Sigmoid colon (tissue), 7 donors: Measurements from ENCODE around the gene COL23A1. TPM values are rescaled to one million over a fixed set of nuclear protein-coding genes. Genes with fewer than 3 reads are reported as not detected.

ENCODE experiments used
- DNase-seq: peaks from one replicate; pipeline ENCODE4 v3.0.0-alpha.2; 2019
- H3K27ac ChIP-seq, 4 donors: fragments of 200-600 bp; sonication (generic); one replicate each; pipeline ENCODE4 v1.5.1; 2016 to 2019; ENCODE audit warnings: mild to moderate bottlenecking in 1 of 4
- H3K27me3 ChIP-seq, 3 donors: fragments of 200-600 bp; sonication (generic); one replicate each; pipeline ENCODE4 v1.5.1; 2019; ENCODE audit warnings: mild to moderate bottlenecking in 1 of 3
- H3K36me3 ChIP-seq, 4 donors: fragments of 200-600 bp; sonication (generic); one replicate each; pipeline ENCODE4 v1.5.1; 2016 to 2019
- H3K4me1 ChIP-seq, 4 donors: fragments of 200-600 bp; sonication (generic); one replicate each; pipeline ENCODE4 v1.5.1; 2017 to 2019
- H3K4me3 ChIP-seq, 4 donors: fragments of 200-600 bp; sonication (generic); one replicate each; pipeline ENCODE4 v1.5.1; 2017 to 2019; ENCODE audit warnings: mild to moderate bottlenecking in 2 of 4, moderate library complexity in 1 of 4
- H3K9me3 ChIP-seq, 4 donors: fragments of 200-600 bp in 3 of 4; sonication (generic) in 3 of 4; one replicate each; pipeline versions ENCODE4 v1.5.1 to v1.6.1; 2013 to 2019
- CTCF ChIP-seq, 4 experiments: fragments of 450-650 bp in 3 of 4; fragments of 200-600 bp in 1 of 4; IDR thresholded peaks; one replicate each; pipeline ENCODE4 v1.5.1; 2016 to 2019; ENCODE audit warnings: antibody characterized with exemption in 4 of 4, mild to moderate bottlenecking in 3 of 4, moderate library complexity in 2 of 4
- EP300 ChIP-seq, 4 donors: sonication (generic); formaldehyde crosslinking; IDR thresholded peaks; one replicate each; pipeline ENCODE4 v1.6.1; 2017; ENCODE audit warnings: antibody characterized with exemption in 4 of 4
- POLR2A ChIP-seq, 2 donors: fragments of 450-650 bp; IDR thresholded peaks; one replicate each; pipeline ENCODE4 v1.6.1; 2016; ENCODE audit warnings: antibody characterized with exemption in 2 of 2, mild to moderate bottlenecking in 2 of 2, moderate library complexity in 2 of 2
- POLR2AphosphoS5 ChIP-seq, 4 donors: sonication (generic); formaldehyde crosslinking; IDR thresholded peaks; one replicate each; pipeline ENCODE4 v1.6.1; 2017; ENCODE audit warnings: antibody characterized with exemption in 4 of 4
- WGBS, 2 donors: extraction: QIAGEN DNeasy Blood & Tissue Kit; methylation state at CpG; one replicate each; pipeline ENCODE4 v1.1.7; 2013; 5-methylcytosine and 5-hydroxymethylcytosine counted together
- intact Hi-C: fragments of 100-400 bp; cut with DNase I; formaldehyde crosslinking; loops from one replicate; pipeline ENCODE4 v1.15.1; 2023
- polyA plus RNA-seq, 3 donors: library from polyadenylated mRNA; stranded (reverse); fragments of 200-250 nt; gene quantifications; one replicate each; pipeline ENCODE4 v1.2.3, GENCODE V29; 2013
- total RNA-seq, 4 donors: library from RNA; depleted of rRNA; stranded (reverse); fragments of >200 nt; gene quantifications; one replicate each; pipeline ENCODE4 v1.1.0, GENCODE V29; 2016
- donor health status: healthy with polysubstance abuse.
- donor health status: Bipolar disorder and iron deficiency.
- donor health status: healthy.

The COL23A1 gene
- total and polyA plus RNA-seq, 7 donors = 0.28 to 1.2 (median 0.57) TPM; not detected in 1

GRCh38 chr5:178427576-178428197 is 162.5 kb downstream of the COL23A1 start:
- DNase-seq = no peak
- intact Hi-C loops = no loop called here
- Histone ChIP-seq H3K4me3 (no peak overlapping the region), H3K9me3 (no peaks in the 10 kb centered on the region), H3K27ac (no peak overlapping the region), H3K4me1 (no peaks in the 10 kb centered on the region), H3K27me3 (no peaks in the 10 kb centered on the region), H3K36me3 (no peaks in the 10 kb centered on the region)
- TF ChIP-seq POLR2AphosphoS5 (IDR thresholded peaks at IDR 0.05) (no peak), POLR2A (IDR thresholded peaks at IDR 0.05) (no peak), CTCF (IDR thresholded peaks at IDR 0.05) (no peak), EP300 (IDR thresholded peaks at IDR 0.05) (no peak)
- WGBS, 2 donors = 73 to 81% methylated on average over 4 of the region's 4 CpGs

- Histone ChIP-seq H3K36me3 (no peaks in the 10 kb centered on the region), H3K4me1 (no peaks in the 10 kb centered on the region), H3K4me3 (no peak overlapping the region), H3K27me3 (no peaks in the 10 kb centered on the region), H3K27ac (no peak overlapping the region), H3K9me3 (no peaks in the 10 kb centered on the region)
- DNase-seq = no peak
- 76 to 83% methylated on average over 26 of the region's 26 CpGs for WGBS, 2 donors
- TF ChIP-seq EP300 (IDR thresholded peaks at IDR 0.05) (no peak), CTCF (IDR thresholded peaks at IDR 0.05) (no peak), POLR2AphosphoS5 (IDR thresholded peaks at IDR 0.05) (no peak), POLR2A (IDR thresholded peaks at IDR 0.05) (no peak)
- intact Hi-C loops = no loop called here
These were observed 163.7 kb downstream of the COL23A1 start for GRCh38 chr5:178426326-178427130.

- no peak overlapping the region for H3K27ac ChIP-seq
- intact Hi-C loops = no loop called here
- no peak for TF ChIP-seq CTCF (IDR thresholded peaks at IDR 0.05)
- no peak for TF ChIP-seq EP300 (IDR thresholded peaks at IDR 0.05)
- no peak for TF ChIP-seq POLR2A (IDR thresholded peaks at IDR 0.05)
- TF ChIP-seq POLR2AphosphoS5 (IDR thresholded peaks at IDR 0.05) = no peak
- H3K4me3 ChIP-seq = no peak overlapping the region
- peaks cover 0 to 4% (median 0%) of the 10 kb centered on the region in 3 donors for H3K27me3 ChIP-seq
- WGBS, 2 donors = 87 to 92% methylated on average over 12 of the region's 12 CpGs
- H3K36me3 ChIP-seq = no peaks in the 10 kb centered on the region
- DNase-seq = no peak
- H3K4me1 ChIP-seq = no peaks in the 10 kb centered on the region
- no peaks in the 10 kb centered on the region for H3K9me3 ChIP-seq
These were observed 164.5 kb downstream of the COL23A1 start for GRCh38 chr5:178425621-178426068.

- no peak for TF ChIP-seq POLR2A (IDR thresholded peaks at IDR 0.05)
- TF ChIP-seq EP300 (IDR thresholded peaks at IDR 0.05) = no peak
- no peak for TF ChIP-seq CTCF (IDR thresholded peaks at IDR 0.05)
- H3K36me3 ChIP-seq = no peaks in the 10 kb centered on the region
- no peak for DNase-seq
- 93 to 94% methylated on average over 10 of the region's 10 CpGs for WGBS, 2 donors
- no peaks in the 10 kb centered on the region for H3K9me3 ChIP-seq
- H3K27ac ChIP-seq = no peak overlapping the region
- H3K4me3 ChIP-seq = no peak overlapping the region
- intact Hi-C loops = no loop called here
- H3K27me3 ChIP-seq = peaks cover 0 to 4% (median 0%) of the 10 kb centered on the region in 3 donors
- H3K4me1 ChIP-seq = no peaks in the 10 kb centered on the region
These were observed 165.4 kb downstream of the COL23A1 start for GRCh38 chr5:178424810-178425177.
